ENCODE data around the gene ATF4. TPM values are rescaled to one million over a fixed set of nuclear protein-coding genes. Genes with fewer than 3 reads are reported as not detected.

The ATF4 gene
- total RNA-seq, 3 donors from 2014 or later = 339 to 403 (median 347) TPM

DNA sequence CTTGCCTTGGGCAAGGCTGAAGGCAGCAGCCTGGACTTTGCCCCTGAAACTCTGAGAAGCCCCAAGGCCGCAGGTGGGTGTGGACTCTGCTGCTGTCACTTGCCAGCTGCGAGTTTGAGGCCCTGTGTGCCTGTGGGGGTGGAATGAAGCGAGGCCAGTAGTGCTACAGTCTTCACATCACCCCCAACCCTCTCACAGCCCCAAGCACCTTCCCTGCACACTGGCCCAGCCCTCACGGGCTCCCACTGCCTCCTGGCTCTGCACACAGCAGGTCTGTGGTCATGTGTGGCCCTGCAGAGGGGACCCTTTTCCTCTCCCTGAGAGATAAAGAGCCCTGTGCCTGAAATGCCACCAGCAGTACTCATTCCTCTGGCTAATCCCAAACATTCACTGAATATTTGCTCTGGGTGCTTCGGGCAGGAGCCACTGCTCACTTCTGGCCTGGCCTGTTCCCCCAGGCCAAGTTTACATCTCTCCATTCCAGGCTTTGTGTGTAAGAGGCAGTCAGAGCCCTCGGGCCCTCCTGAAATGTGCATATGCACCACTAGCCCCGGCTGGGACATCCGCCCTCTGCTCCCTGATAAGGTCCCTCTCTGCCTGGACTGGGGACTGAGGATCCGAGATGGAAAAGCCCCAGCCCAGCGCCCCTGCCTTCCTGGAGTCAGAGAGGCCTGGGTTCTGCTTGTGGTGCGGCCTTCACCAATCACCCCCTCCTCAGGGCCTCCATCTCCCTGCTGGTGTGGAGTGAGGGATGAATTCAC, 45.8 kb upstream of the ATF4 start:
- Histone ChIP-seq H3K9me3 (no peaks in the 10 kb centered on the region), H3K4me3 (no peak overlapping the region), H3K27ac (no peak overlapping the region), H3K27me3 (no peaks in the 10 kb centered on the region), H3K4me1 (no peaks in the 10 kb centered on the region), H3K36me3 (no peaks in the 10 kb centered on the region)
- no peak for DNase-seq (ENCODE audit: low spot score in 2 of 2)
- intact Hi-C loops (cut with DNase I; ENCODE audit: low total_unique reads) = no loop called here
- TF ChIP-seq, protein P1, sequence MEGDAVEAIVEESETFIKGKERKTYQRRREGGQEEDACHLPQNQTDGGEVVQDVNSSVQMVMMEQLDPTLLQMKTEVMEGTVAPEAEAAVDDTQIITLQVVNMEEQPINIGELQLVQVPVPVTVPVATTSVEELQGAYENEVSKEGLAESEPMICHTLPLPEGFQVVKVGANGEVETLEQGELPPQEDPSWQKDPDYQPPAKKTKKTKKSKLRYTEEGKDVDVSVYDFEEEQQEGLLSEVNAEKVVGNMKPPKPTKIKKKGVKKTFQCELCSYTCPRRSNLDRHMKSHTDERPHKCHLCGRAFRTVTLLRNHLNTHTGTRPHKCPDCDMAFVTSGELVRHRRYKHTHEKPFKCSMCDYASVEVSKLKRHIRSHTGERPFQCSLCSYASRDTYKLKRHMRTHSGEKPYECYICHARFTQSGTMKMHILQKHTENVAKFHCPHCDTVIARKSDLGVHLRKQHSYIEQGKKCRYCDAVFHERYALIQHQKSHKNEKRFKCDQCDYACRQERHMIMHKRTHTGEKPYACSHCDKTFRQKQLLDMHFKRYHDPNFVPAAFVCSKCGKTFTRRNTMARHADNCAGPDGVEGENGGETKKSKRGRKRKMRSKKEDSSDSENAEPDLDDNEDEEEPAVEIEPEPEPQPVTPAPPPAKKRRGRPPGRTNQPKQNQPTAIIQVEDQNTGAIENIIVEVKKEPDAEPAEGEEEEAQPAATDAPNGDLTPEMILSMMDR (IDR thresholded peaks at IDR 0.05) = no peak
- no peak for TF ChIP-seq POLR2AphosphoS5 (IDR thresholded peaks at IDR 0.05)
- TF ChIP-seq POLR2A (IDR thresholded peaks at IDR 0.05) = no peak

DNA sequence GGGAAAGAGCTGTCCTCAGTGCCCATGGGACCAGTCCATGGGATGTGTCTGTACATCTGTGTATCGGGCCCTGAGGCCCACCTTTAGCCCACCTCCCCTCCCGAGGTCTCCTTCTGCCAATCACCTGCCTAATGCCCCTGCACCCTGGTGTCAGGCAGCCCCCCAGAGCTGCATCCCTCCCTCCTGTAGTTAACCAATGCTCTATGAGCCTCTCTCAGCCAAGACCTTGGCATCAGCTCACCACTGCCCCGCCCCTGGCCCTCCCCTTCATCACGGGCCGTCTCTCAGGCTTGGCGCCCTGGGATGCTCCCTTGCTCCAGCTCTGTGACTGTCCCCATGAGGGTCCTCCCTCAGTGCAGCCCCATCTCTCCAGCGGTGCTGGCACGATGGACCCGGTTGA, 45.0 kb upstream of the ATF4 start:
- intact Hi-C loops (cut with DNase I; ENCODE audit: low total_unique reads) = no loop called here
- no peaks in the 10 kb centered on the region for H3K4me1 ChIP-seq
- H3K4me3 ChIP-seq = no peak overlapping the region
- no peaks in the 10 kb centered on the region for H3K36me3 ChIP-seq
- H3K27ac ChIP-seq = no peak overlapping the region
- no peaks in the 10 kb centered on the region for H3K9me3 ChIP-seq
- no peaks in the 10 kb centered on the region for H3K27me3 ChIP-seq
- no peak for TF ChIP-seq POLR2A (IDR thresholded peaks at IDR 0.05)
- no peak for DNase-seq (ENCODE audit: low spot score in 2 of 2)

DNA sequence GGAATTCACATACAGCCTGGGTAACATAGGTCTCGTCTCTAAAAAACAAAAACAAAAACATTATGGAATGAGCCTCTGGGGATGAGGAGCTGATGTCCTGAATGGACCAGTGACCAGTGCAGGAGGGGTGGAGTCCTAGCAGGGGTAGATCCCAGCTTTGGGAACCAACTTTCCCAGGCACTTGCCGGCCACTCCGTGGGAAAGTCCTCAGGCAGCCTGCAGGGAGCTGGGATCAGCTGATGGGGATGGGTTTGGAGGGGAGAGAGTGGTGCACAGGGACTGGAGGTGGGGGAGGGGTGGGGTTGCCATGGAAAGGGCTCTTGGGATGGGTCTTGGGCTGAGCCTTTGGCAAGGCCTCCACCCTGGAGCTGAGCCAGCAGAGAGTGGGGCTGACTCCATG, 44.5 kb upstream of the ATF4 start:
- TF ChIP-seq POLR2A (IDR thresholded peaks at IDR 0.05) (no peak), POLR2AphosphoS5 (IDR thresholded peaks at IDR 0.05) (no peak)
- TF ChIP-seq, protein P1 (IDR thresholded peaks at IDR 0.05) = no peak
- intact Hi-C loops (cut with DNase I; ENCODE audit: low total_unique reads) = no loop called here
- DNase-seq (ENCODE audit: low spot score in 2 of 2) = no peak
- H3K4me1 ChIP-seq = no peaks in the 10 kb centered on the region
- H3K9me3 ChIP-seq = no peaks in the 10 kb centered on the region
- no peaks in the 10 kb centered on the region for H3K36me3 ChIP-seq
- no peak overlapping the region for H3K4me3 ChIP-seq
- no peak overlapping the region for H3K27ac ChIP-seq
- H3K27me3 ChIP-seq = no peaks in the 10 kb centered on the region

DNA sequence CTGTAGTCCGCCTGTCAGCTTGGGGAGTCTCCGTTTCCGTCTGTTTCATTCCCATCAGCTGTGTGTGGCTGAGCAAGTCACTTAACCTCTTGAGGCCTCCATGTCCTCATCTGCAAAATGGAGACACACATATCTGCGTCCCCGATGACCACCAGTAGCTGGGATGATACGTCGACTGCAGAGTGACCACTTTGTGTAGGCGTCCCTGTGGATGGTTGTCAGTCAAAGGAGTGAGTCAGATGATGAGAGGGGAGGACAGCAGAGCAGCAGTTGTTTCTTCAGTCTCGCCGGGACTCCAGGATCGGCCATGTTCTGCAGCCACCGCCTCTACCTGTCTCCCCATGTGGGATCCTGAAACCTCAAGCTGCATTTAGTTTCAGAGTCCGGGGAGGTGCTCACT, 43.7 kb upstream of the ATF4 start:
- Histone ChIP-seq H3K36me3 (no peaks in the 10 kb centered on the region), H3K4me1 (no peaks in the 10 kb centered on the region), H3K4me3 (no peak overlapping the region), H3K9me3 (no peaks in the 10 kb centered on the region), H3K27ac (no peak overlapping the region), H3K27me3 (no peaks in the 10 kb centered on the region)
- intact Hi-C loops (cut with DNase I; ENCODE audit: low total_unique reads) = no loop called here
- DNase-seq (ENCODE audit: low spot score in 2 of 2) = no peak
- TF ChIP-seq, protein P1 (IDR thresholded peaks at IDR 0.05) = no peak
- TF ChIP-seq POLR2AphosphoS5 (IDR thresholded peaks at IDR 0.05) (no peak), POLR2A (IDR thresholded peaks at IDR 0.05) (no peak)

DNA sequence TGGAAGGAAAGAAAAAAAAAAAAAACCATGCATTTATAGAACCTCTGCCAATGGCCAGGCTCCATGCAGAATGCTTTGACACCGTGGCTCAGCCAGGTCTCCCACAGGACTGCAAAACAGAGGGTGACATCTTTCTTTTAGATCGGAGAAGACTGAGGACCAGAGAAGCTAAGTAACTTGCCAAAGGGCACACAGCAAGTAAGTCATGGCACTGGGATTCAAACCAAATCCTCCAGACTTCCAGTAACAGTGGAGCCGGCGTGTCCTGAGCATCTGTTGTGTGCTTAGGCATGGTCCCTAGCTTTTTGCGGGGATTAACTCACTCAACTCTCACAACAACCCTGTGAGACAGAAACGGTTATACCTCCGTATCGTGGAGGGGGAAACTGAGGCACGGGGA, 42.8 kb upstream of the ATF4 start:
- no peaks in the 10 kb centered on the region for H3K9me3 ChIP-seq
- H3K4me1 ChIP-seq = no peaks in the 10 kb centered on the region
- TF ChIP-seq POLR2AphosphoS5 (IDR thresholded peaks at IDR 0.05) (no peak), POLR2A (IDR thresholded peaks at IDR 0.05) (no peak)
- TF ChIP-seq, protein P1 (IDR thresholded peaks at IDR 0.05) = no peak
- DNase-seq (ENCODE audit: low spot score in 2 of 2) = no peak
- H3K4me3 ChIP-seq = no peak overlapping the region
- intact Hi-C loops (cut with DNase I; ENCODE audit: low total_unique reads) = no loop called here
- H3K27ac ChIP-seq = no peak overlapping the region
- no peaks in the 10 kb centered on the region for H3K27me3 ChIP-seq
- H3K36me3 ChIP-seq = no peaks in the 10 kb centered on the region

Measured in breast epithelium (tissue), 4 donors.